NCI-H2171 treated with DMSO at 0.1 percent for 48 hours (cell line): ENCODE measurements around the gene LMAN1L.

Experiments
- DNase-seq: peaks from one replicate; lab custom pipeline; 2025; lab: John Stamatoyannopoulos, UW

The LMAN1L gene

DNA sequence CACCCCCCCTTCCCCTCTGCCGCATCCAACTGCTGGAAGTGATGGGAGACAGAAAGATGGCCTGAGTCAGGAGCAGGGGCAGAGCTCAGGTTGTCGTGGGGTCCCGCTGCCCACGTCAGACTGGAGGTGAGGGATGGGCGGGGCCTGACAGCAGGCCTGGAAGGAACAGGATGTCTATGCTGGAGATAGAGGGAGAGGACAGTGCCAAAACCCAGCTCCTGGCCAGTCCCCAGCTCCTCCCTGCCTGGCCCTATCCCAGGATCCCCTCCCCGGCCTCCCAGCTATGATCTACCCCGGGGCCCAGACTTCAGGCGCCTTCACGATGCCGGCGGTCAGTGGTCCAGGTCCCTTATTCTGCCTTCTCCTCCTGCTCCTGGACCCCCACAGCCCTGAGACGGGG is at the start of gene LMAN1L:
TSS of gene LMAN1L (plus strand) at position 303 of the 400 bp plus-strand sequence. CDS start at position 323, 20 bp downstream.
- no peak for DNase-seq

DNA sequence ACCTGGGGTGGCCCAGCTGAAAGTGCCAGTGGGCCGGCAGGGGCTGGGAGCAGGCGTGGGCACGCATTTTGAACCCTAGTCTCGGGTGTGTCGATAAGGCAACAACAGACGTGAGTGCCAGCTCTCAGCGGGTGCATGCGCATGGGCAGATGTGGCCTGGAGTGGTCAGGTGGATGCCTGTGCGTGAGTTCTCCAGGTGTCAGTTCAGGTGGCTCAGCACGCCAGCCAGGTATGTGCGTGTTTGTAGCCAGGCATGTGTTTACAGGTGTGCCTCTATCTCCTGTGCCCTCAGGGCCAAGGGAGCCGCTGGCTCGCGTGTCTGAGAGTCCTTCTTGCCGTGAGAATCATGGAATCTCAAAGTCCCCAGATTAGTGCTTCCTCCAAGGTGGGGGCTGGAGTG is 49.2 kb upstream of the LMAN1L start:
- no peak for DNase-seq

DNA sequence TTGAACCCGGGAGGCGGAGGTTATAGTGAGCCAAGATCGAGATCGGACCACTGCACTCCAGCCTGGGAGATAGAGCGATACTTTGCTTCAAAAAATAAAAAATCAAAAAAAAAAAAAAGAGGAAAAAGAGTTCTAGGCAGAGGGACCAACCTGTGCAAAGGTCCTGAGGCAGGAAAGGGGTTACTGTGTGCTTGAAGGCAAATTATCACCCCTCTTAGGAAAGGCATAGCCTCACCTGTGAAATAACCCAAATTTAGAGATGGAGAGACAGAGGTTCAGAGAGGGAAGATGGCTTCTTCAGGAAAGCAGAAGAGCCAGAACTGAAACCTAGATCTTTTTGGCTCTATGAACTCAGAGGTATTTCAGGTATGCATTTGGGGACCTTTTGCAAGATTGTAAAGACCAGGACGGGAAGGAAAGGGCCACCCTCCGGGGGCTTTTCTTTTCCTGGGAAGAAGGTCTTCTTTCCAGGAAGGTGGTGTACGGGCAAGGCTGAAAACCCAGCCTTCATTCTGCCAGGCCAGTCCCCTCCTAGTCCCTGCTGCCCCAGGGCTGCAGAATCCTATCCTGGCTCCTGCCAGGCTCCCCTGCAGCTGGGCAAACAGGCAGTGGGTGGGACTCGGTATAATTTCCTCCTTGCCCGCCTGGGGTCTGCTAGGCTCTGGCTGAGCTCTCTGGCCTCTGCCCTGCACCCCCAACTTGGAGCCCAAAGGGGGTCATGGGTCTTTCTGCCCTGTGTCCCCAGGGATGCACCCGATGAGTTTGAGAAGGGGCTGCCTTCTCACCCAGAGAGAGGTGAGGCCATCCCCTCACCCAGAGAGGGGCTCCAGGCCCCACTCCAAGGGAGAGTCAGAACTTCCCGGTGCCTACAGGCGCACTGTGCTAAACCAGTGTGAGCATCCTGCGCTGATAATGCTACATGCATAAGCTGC is 45.2 kb upstream of the LMAN1L start:
- no peak for DNase-seq

DNA sequence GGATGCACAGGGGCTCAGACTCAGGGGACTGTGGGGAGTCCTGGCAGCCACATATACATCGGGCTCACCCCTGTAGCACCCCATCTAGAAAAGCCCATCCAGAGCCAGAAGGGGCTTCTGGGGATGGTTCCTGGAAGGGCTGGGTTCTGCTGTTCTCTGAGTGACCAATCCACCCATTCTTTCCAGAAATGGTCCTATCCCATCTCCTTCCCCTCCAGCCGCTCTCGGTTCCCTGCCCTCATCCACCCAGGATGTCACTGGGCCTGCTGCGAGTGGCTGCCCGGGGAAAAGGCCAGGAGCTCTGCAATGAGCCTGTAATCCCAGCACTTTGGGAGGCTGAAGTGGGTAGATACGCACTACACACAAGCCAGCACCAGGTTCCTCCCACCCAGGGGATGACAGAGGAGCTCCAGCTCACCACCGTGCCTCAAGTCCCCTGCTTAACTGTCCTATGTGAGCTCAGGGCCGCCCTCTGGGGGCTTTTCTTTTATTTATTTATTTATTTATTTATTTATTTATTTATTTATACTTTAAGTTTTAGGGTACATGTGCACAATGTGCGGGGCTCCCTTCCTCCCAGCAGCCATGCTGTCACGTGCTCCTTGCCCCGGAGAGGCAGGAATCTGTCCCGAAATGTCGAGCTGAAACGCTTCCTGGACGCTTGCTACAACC is 44.4 kb upstream of the LMAN1L start:
- DNase-seq, result peak; percentile 55

GRCh38 chr15:74768771-74769342 is 43.8 kb upstream of the LMAN1L start:
- peak; percentile 65 for DNase-seq

GRCh38 chr15:74769463-74770025 is 43.1 kb upstream of the LMAN1L start:
- no peak for DNase-seq

DNA sequence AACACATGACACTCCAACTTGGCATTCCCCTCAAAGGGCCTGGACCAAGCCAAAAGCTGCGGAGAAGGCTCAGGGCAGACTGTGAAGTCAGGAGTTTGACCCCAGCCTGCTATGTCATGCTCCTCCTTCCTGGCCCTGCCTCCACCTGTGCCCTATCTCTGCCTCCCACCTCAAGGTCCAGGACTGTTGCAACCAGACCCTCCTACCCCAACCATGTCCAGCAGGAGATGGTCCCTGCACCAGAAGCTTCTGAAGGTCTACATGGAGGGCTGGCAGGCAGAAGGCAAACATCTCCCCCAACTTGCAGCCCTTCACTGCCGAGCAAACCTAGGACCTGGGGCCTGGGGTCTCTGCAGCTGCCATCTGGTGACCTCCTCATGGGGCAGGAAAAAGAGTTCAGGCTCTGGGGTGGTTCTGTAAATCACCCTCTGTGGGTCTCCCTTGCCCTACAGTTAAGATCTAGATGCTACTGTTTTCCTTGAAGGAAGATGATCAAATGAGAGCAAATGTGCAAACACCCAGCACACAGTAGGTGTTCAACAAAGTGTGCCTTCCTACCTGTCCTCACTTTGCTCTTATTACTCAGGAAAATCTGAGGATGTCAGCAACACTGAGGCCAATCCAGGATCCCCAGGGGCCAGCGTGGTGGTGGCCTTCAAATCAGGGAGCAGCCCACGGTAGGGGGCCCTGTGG is 42.3 kb upstream of the LMAN1L start:
- DNase-seq, result no peak

GRCh38 chr15:74773329-74773728 is 39.3 kb upstream of the LMAN1L start:
- DNase-seq, result no peak

DNA sequence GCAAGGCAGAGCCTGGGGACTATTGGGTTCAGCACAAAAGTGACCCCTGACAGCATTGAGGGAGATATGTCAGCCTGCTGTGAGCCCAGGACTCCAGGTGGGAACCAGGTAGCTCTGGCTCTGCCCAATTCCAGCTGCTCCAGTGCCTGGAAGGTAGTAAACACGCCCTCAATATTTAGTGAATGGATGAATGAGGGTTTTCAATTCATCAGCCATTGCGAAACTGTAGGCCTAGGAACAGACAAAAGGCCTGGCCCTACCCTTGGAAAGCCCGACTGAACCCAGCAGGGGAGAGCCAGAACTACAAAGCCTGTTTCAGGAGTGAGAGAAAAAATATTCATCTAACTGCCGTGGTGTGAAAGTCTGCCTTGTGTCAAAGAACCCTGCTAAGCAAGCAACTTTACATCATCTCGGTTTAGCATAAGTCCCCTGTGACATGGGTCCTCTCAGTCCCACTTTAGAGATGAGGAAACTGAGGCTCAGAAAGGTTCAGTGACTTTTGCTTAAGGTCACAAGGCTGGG is 38.8 kb upstream of the LMAN1L start:
- no peak for DNase-seq

DNA sequence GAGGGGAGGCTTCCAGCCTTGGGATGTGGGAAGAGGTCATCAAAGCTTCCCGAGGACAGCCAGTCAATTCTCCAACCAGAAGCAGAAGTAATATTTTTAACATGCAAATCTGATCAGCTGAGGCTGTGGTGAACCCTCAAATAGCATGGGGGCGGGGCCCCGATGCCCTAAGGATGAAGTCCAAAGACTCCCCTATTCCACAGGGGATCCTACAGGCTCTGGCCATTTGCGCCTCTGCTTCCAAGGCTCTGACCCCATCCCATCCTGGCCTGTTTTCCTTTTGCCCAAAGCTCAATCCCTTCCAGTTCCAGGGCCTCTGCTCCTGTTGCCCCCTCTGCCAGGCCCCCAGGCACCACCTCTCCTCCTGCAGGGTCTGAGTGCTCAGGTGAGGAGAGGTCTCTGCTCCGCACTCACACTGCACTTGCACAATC is 37.5 kb upstream of the LMAN1L start:
- no peak for DNase-seq

- DNase-seq, result no peak
Measured at GRCh38 chr15:74775894-74776293, 36.7 kb upstream of the LMAN1L start.

- DNase-seq, result no peak
Measured at GRCh38 chr15:74776821-74777768, 35.5 kb upstream of the LMAN1L start.

DNA sequence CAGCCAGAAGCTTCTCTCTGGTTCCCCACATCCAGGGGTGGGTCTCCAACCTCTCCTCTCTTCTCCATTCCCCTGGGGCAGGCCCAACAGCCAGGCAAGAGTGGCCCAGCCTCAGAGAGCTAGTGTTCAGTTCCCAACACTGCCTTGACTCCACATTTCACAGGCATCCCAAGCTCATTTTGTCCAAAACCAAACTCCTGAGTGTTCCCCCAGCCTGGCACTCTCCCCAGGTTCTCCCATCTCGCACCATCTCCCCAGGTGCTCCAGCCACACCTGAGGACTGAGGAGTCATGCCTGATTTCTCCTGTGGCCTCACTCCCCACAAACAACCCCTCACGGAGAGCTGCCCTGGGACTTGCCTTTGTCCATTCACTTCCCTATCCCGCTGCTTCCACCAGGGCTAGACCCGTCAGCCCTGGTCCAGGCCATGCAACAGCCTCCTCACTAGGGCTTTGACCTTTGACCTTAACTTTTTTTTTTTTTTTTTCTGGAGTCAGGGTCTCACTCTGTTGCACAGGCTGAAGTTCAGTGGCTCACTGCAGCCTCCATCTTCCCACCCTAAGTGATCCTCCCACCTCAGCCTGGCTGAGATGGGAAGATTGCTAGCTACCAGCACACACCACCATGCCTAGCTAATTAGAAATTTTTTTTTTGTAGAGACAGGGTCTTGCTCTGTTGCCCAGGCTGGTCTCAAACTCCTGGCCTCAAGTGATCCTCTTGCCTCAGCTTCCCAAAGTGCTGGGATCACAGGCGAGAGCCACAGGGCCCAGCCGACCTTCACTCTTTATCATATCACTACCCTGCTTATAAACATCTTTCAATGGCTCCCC is 34.7 kb upstream of the LMAN1L start:
- DNase-seq, result no peak

GRCh38 chr15:74778599-74778970 is 34.0 kb upstream of the LMAN1L start:
- no peak for DNase-seq

- DNase-seq, result no peak
Measured at GRCh38 chr15:74779162-74779648, 33.4 kb upstream of the LMAN1L start.

- no peak for DNase-seq
Measured at GRCh38 chr15:74780523-74781430, 31.9 kb upstream of the LMAN1L start.

- DNase-seq, result peak; percentile 54
Measured at GRCh38 chr15:74781431-74782258, 31.0 kb upstream of the LMAN1L start, which contains the start of gene CSK. Gene CSK, plus strand, starts transcription at chr15:74782080. Its CDS starts 16,218 bp downstream, at chr15:74798298.
